Measurements from ENCODE around the gene RGS5.

The RGS5 gene

DNA sequence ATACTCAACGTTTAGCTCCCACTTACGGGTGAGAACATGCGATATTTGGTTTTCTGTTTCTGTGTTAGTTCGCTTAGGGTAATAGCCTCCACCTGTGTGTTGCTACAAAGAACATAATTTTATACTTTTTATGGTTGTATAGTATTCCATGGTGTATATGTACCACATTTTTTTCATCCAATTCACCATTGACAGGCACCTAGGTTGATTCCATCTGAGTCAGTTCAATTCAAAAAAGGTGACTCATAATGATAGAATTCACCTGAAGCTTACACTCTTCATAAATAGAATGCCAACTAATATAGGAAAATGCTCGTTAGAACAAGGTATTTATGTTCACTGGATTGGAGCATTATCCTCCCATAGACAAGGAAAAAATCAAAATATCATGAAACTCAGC, 95.1 kb downstream of the RGS5 start:
- Histone ChIP-seq H3K36me3 (ENCODE audit: low read length) (no peaks in the 10 kb centered on the region), H3K4me2 (ENCODE audit: low read depth, low read length, poor library complexity, severe bottlenecking) (no peak overlapping the region), H3K27me3 (ENCODE audit: low read length) (no peaks in the 10 kb centered on the region), H4K20me1 (ENCODE audit: low read depth, low read length) (no peaks in the 10 kb centered on the region), H3K9ac (ENCODE audit: low read length) (no peak overlapping the region), H3F3A (ENCODE audit: insufficient read depth) (no peaks in the 10 kb centered on the region), H3K9me2 (replicated peaks; ENCODE audit: insufficient read depth, low read length) (no peaks in the 10 kb centered on the region), H3K79me2 (ENCODE audit: insufficient read depth, low read length) (no peaks in the 10 kb centered on the region), H3K9me3 (ENCODE audit: insufficient read depth, low read length) (no peaks in the 10 kb centered on the region), H2AFZ (ENCODE audit: low read depth, low read length, severe bottlenecking) (no peak overlapping the region), H3K4me3 (ENCODE audit: insufficient read depth, low read length, poor library complexity, severe bottlenecking) (no peak overlapping the region), H3K27ac (ENCODE audit: low read depth, low read length) (no peak overlapping the region)
- TF ChIP-seq, protein P1, sequence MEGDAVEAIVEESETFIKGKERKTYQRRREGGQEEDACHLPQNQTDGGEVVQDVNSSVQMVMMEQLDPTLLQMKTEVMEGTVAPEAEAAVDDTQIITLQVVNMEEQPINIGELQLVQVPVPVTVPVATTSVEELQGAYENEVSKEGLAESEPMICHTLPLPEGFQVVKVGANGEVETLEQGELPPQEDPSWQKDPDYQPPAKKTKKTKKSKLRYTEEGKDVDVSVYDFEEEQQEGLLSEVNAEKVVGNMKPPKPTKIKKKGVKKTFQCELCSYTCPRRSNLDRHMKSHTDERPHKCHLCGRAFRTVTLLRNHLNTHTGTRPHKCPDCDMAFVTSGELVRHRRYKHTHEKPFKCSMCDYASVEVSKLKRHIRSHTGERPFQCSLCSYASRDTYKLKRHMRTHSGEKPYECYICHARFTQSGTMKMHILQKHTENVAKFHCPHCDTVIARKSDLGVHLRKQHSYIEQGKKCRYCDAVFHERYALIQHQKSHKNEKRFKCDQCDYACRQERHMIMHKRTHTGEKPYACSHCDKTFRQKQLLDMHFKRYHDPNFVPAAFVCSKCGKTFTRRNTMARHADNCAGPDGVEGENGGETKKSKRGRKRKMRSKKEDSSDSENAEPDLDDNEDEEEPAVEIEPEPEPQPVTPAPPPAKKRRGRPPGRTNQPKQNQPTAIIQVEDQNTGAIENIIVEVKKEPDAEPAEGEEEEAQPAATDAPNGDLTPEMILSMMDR (IDR thresholded peaks at IDR 0.05; ENCODE audit: insufficient read depth, low read length, poor library complexity, severe bottlenecking): no peak
- no peak for TF ChIP-seq EZH2phosphoT487 (conservative IDR thresholded peaks at IDR 0.05; ENCODE audit: low read length)

DNA sequence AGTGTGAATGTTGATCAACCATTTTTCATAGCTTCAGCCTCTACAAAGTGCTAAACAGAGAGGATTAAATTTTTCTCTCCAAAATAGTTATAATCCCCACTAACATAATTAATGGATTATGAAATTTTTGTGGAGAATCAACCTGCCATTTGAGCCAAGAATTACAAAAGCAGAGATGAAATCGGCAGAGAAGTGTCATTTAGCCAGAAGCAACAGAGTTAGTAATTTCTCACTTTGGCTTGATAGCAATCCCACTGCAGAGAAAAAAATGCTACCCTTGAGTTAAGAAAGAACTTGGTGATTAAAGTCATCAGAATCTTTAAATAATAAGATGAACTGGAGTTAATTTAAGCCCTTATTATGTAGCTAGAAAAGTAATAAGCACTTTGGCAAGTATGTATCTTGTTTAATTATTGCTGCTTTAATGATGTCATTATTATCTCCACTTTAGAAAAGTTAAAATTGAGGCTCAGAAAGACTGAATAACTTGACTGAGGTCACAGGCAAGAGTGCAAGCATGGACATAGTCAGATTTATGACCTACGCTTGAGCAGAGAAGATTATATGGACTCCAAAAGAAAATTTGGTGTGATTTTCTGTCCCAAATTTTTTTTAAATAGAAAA, 96.2 kb downstream of the RGS5 start:
- H4K20me1 ChIP-seq (ENCODE audit: low read depth, low read length): no peaks in the 10 kb centered on the region
- no peak for TF ChIP-seq EZH2phosphoT487 (conservative IDR thresholded peaks at IDR 0.05; ENCODE audit: low read length)
- TF ChIP-seq, protein P1 (IDR thresholded peaks at IDR 0.05; ENCODE audit: insufficient read depth, low read length, poor library complexity, severe bottlenecking): no peak
- H3K9me2 ChIP-seq (replicated peaks; ENCODE audit: insufficient read depth, low read length): no peaks in the 10 kb centered on the region
- no peak overlapping the region for H3K4me2 ChIP-seq (ENCODE audit: low read depth, low read length, poor library complexity, severe bottlenecking)
- H3K36me3 ChIP-seq (ENCODE audit: low read length): no peaks in the 10 kb centered on the region
- no peaks in the 10 kb centered on the region for H3K27me3 ChIP-seq (ENCODE audit: low read length)
- no peak overlapping the region for H3K4me3 ChIP-seq (ENCODE audit: insufficient read depth, low read length, poor library complexity, severe bottlenecking)
- no peaks in the 10 kb centered on the region for H3K9me3 ChIP-seq (ENCODE audit: insufficient read depth, low read length)
- no peak overlapping the region for H3K9ac ChIP-seq (ENCODE audit: low read length)
- H3K27ac ChIP-seq (ENCODE audit: low read depth, low read length): no peak overlapping the region
- H3F3A ChIP-seq (ENCODE audit: insufficient read depth): no peaks in the 10 kb centered on the region
- no peaks in the 10 kb centered on the region for H3K79me2 ChIP-seq (ENCODE audit: insufficient read depth, low read length)
- H2AFZ ChIP-seq (ENCODE audit: low read depth, low read length, severe bottlenecking): no peak overlapping the region

DNA sequence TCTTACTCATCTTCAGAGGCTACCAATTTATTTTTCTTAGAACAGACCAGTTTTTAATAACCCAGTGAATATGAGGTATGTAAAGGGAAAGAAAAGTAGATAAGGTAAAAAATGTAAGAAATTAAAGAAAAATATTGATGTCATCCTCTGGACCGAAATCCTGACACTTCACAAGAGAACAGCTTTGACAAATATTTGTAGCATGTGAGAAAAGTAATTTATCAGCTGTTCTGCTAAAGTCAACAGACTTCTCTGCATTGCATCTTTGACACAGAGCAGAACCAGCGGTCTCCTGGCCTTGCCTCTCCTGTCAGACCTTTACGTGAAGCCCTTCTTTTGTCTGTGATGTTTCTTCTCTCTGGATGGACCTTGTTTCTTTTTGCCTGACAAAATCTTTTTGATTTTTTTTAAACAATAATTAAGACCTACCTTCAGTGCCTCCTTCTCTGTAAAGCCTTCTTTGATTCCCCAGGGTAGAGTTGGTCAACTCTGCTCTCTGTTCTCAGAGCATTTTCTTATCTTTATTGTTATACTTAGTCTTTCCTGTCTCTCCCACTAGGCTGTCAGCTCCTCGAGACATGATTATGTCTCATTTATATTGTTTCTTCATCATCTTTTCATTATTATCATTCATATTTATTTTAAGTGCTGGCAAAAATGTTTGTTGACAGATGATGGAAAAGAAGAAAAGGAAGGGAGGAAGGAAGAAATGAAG, 98.2 kb downstream of the RGS5 start:
- TF ChIP-seq EZH2phosphoT487 (conservative IDR thresholded peaks at IDR 0.05; ENCODE audit: low read length): no peak
- TF ChIP-seq, protein P1 (IDR thresholded peaks at IDR 0.05; ENCODE audit: insufficient read depth, low read length, poor library complexity, severe bottlenecking): no peak
- Histone ChIP-seq H3K36me3 (ENCODE audit: low read length) (no peaks in the 10 kb centered on the region), H3K9ac (ENCODE audit: low read length) (no peak overlapping the region), H3K79me2 (ENCODE audit: insufficient read depth, low read length) (no peaks in the 10 kb centered on the region), H3F3A (ENCODE audit: insufficient read depth) (no peaks in the 10 kb centered on the region), H3K4me3 (ENCODE audit: insufficient read depth, low read length, poor library complexity, severe bottlenecking) (no peak overlapping the region), H3K4me2 (ENCODE audit: low read depth, low read length, poor library complexity, severe bottlenecking) (no peak overlapping the region), H4K20me1 (ENCODE audit: low read depth, low read length) (no peaks in the 10 kb centered on the region), H3K27ac (ENCODE audit: low read depth, low read length) (no peak overlapping the region), H3K27me3 (ENCODE audit: low read length) (no peaks in the 10 kb centered on the region), H3K9me3 (ENCODE audit: insufficient read depth, low read length) (no peaks in the 10 kb centered on the region), H2AFZ (ENCODE audit: low read depth, low read length, severe bottlenecking) (no peak overlapping the region), H3K9me2 (replicated peaks; ENCODE audit: insufficient read depth, low read length) (no peaks in the 10 kb centered on the region)

Data from SU-DHL-6 (cell line).